ENCODE data around the gene SIRPD. TPM values are rescaled to one million over a fixed set of nuclear protein-coding genes. Genes with fewer than 3 reads are reported as not detected.

The SIRPD gene
- polyA plus RNA-seq, 1 donor from 2014 or later = not detected

DNA sequence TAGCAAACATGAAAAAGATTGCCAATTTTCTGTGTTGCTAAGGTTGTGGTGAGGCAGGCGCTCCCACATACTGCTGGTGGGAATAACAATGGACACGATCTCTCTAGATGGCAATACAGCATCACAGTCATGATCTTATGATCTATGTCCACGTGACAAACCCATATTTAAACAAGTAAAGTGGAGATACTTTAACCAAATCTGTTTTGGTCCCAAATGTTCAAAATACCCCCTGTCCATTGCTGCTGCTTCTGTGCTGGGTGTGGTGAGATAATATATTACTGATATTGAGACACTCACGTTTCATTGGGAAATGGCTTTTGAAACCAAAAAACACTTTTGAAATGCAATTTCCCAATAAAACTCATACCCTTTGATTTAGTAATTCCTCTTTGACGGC is 23.0 kb downstream of the SIRPD start:
- Histone ChIP-seq H3K4me3 (ENCODE audit: low read length) (no peak overlapping the region), H3K9ac (ENCODE audit: low read length) (no peak overlapping the region), H3K4me2 (ENCODE audit: low read length) (no peak overlapping the region), H2AFZ (ENCODE audit: low read depth, low read length) (no peak overlapping the region), H3K36me3 (ENCODE audit: insufficient read depth, low read length) (no peaks in the 10 kb centered on the region), H3K9me3 (ENCODE audit: low read length) (peaks cover 2% of the 10 kb centered on the region), H3K9me2 (ENCODE audit: insufficient read depth, low read length) (no peaks in the 10 kb centered on the region), H3K27me3 (ENCODE audit: insufficient read depth, low read depth, low read length) (no peaks in the 10 kb centered on the region), H4K20me1 (ENCODE audit: insufficient read depth) (no peaks in the 10 kb centered on the region), H3K79me2 (replicated peaks; ENCODE audit: insufficient read depth, low read length) (no peaks in the 10 kb centered on the region), H3F3A (ENCODE audit: insufficient read depth, low read length, poor library complexity, severe bottlenecking) (no peaks in the 10 kb centered on the region), H3K27ac (ENCODE audit: low read length) (no peak overlapping the region)
- no peak for TF ChIP-seq SMC3 (conservative IDR thresholded peaks at IDR 0.05; ENCODE audit: poor library complexity)
- TF ChIP-seq, protein P1, sequence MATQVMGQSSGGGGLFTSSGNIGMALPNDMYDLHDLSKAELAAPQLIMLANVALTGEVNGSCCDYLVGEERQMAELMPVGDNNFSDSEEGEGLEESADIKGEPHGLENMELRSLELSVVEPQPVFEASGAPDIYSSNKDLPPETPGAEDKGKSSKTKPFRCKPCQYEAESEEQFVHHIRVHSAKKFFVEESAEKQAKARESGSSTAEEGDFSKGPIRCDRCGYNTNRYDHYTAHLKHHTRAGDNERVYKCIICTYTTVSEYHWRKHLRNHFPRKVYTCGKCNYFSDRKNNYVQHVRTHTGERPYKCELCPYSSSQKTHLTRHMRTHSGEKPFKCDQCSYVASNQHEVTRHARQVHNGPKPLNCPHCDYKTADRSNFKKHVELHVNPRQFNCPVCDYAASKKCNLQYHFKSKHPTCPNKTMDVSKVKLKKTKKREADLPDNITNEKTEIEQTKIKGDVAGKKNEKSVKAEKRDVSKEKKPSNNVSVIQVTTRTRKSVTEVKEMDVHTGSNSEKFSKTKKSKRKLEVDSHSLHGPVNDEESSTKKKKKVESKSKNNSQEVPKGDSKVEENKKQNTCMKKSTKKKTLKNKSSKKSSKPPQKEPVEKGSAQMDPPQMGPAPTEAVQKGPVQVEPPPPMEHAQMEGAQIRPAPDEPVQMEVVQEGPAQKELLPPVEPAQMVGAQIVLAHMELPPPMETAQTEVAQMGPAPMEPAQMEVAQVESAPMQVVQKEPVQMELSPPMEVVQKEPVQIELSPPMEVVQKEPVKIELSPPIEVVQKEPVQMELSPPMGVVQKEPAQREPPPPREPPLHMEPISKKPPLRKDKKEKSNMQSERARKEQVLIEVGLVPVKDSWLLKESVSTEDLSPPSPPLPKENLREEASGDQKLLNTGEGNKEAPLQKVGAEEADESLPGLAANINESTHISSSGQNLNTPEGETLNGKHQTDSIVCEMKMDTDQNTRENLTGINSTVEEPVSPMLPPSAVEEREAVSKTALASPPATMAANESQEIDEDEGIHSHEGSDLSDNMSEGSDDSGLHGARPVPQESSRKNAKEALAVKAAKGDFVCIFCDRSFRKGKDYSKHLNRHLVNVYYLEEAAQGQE (IDR thresholded peaks at IDR 0.05; ENCODE audit: borderline replicate concordance) = no peak
- TF ChIP-seq MXI1 (conservative IDR thresholded peaks at IDR 0.05; ENCODE audit: poor library complexity, severe bottlenecking) = no peak
- no peak for TF ChIP-seq RAD21 (conservative IDR thresholded peaks at IDR 0.05)

DNA sequence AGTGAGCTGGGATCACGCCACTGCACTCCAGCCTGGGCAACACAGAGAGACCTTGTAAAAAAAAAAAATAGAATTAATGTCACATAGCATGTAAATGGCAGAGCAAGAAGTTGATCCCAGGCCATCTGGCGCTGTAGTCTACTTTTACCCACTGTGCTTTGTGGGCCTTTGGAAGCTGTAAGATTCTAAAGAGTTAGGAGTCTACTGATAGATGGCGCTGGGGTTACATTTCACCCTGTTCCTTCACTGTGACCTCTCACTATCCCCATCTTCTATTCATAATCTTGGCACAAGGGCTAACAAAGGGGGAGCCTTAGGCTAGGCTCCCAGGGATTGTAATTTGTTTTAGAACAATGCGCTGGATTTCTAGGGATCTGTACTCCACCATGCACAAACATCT is 24.4 kb downstream of the SIRPD start:
- Histone ChIP-seq H4K20me1 (ENCODE audit: insufficient read depth) (no peaks in the 10 kb centered on the region), H3K9me3 (ENCODE audit: low read length) (no peaks in the 10 kb centered on the region), H3K4me3 (ENCODE audit: low read length) (no peak overlapping the region), H3K27ac (ENCODE audit: low read length) (no peak overlapping the region), H2AFZ (ENCODE audit: low read depth, low read length) (no peak overlapping the region), H3K9ac (ENCODE audit: low read length) (no peak overlapping the region), H3K79me2 (replicated peaks; ENCODE audit: insufficient read depth, low read length) (no peaks in the 10 kb centered on the region), H3K9me2 (ENCODE audit: insufficient read depth, low read length) (no peaks in the 10 kb centered on the region), H3F3A (ENCODE audit: insufficient read depth, low read length, poor library complexity, severe bottlenecking) (no peaks in the 10 kb centered on the region), H3K36me3 (ENCODE audit: insufficient read depth, low read length) (no peaks in the 10 kb centered on the region), H3K4me2 (ENCODE audit: low read length) (no peak overlapping the region), H3K27me3 (ENCODE audit: insufficient read depth, low read depth, low read length) (no peaks in the 10 kb centered on the region)
- TF ChIP-seq RAD21 (conservative IDR thresholded peaks at IDR 0.05) (no peak), TAF1 (IDR thresholded peaks at IDR 0.05; ENCODE audit: low read depth) (no peak), SMC3 (conservative IDR thresholded peaks at IDR 0.05; ENCODE audit: poor library complexity) (no peak), EP300 (conservative IDR thresholded peaks at IDR 0.05; ENCODE audit: poor library complexity, severe bottlenecking) (no peak), EZH2 (IDR thresholded peaks at IDR 0.05; ENCODE audit: borderline replicate concordance, insufficient read depth, low read length, poor library complexity, severe bottlenecking) (no peak), POLR2AphosphoS5 (IDR thresholded peaks at IDR 0.05) (no peak)
- TF ChIP-seq, protein P1 (IDR thresholded peaks at IDR 0.05; ENCODE audit: borderline replicate concordance) = no peak
- TF ChIP-seq, protein P2, sequence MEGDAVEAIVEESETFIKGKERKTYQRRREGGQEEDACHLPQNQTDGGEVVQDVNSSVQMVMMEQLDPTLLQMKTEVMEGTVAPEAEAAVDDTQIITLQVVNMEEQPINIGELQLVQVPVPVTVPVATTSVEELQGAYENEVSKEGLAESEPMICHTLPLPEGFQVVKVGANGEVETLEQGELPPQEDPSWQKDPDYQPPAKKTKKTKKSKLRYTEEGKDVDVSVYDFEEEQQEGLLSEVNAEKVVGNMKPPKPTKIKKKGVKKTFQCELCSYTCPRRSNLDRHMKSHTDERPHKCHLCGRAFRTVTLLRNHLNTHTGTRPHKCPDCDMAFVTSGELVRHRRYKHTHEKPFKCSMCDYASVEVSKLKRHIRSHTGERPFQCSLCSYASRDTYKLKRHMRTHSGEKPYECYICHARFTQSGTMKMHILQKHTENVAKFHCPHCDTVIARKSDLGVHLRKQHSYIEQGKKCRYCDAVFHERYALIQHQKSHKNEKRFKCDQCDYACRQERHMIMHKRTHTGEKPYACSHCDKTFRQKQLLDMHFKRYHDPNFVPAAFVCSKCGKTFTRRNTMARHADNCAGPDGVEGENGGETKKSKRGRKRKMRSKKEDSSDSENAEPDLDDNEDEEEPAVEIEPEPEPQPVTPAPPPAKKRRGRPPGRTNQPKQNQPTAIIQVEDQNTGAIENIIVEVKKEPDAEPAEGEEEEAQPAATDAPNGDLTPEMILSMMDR (IDR thresholded peaks at IDR 0.05; ENCODE audit: poor library complexity, severe bottlenecking) = no peak

Measured in neural cell (in vitro differentiated cells).